ENCODE results near the gene TWSG1. TPM values are rescaled to one million over a fixed set of nuclear protein-coding genes. Genes with fewer than 3 reads are reported as not detected.

The TWSG1 gene
- polyA plus RNA-seq, 1 donor from 2014 or later = 11.5 TPM

DNA sequence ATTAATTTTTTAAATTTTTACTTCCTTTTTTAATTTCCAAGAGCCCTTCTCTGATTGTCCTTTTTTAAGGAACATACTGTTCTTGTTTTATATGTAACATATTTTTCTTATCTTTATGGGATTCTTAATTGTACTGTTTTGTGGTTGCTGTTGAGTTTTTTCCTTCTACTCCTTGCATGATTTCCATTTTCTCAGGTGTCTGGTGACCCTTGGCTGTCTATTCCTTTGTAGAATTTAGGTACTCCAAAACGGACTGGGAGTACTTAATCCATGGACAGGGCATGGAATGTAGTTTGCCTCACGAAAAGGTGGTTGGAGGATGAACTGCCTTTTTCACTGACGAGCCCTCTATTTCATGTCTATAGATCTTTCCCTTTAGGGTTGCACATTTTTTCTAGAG, 26.6 kb downstream of the TWSG1 start:
- Histone ChIP-seq H3F3A (ENCODE audit: insufficient read depth, low read length, poor library complexity, severe bottlenecking) (no peaks in the 10 kb centered on the region), H3K36me3 (ENCODE audit: insufficient read depth, low read length) (no peaks in the 10 kb centered on the region), H4K20me1 (ENCODE audit: insufficient read depth) (no peaks in the 10 kb centered on the region), H3K4me3 (ENCODE audit: low read length) (no peak overlapping the region), H3K4me2 (ENCODE audit: low read length) (no peak overlapping the region), H3K9ac (ENCODE audit: low read length) (no peak overlapping the region), H3K27ac (ENCODE audit: low read length) (no peak overlapping the region), H3K27me3 (ENCODE audit: insufficient read depth, low read depth, low read length) (no peaks in the 10 kb centered on the region), H3K9me2 (ENCODE audit: insufficient read depth, low read length) (no peaks in the 10 kb centered on the region), H2AFZ (ENCODE audit: low read depth, low read length) (no peak overlapping the region), H3K9me3 (ENCODE audit: low read length) (no peaks in the 10 kb centered on the region), H3K79me2 (replicated peaks; ENCODE audit: insufficient read depth, low read length) (no peaks in the 10 kb centered on the region)
- TF ChIP-seq POLR2AphosphoS5 (IDR thresholded peaks at IDR 0.05) (no peak), SMC3 (conservative IDR thresholded peaks at IDR 0.05; ENCODE audit: poor library complexity) (no peak), RAD21 (conservative IDR thresholded peaks at IDR 0.05) (no peak), TAF1 (IDR thresholded peaks at IDR 0.05; ENCODE audit: low read depth) (no peak), EZH2 (IDR thresholded peaks at IDR 0.05; ENCODE audit: borderline replicate concordance, insufficient read depth, low read length, poor library complexity, severe bottlenecking) (no peak), EP300 (conservative IDR thresholded peaks at IDR 0.05; ENCODE audit: poor library complexity, severe bottlenecking) (no peak), MXI1 (conservative IDR thresholded peaks at IDR 0.05; ENCODE audit: poor library complexity, severe bottlenecking) (no peak)
- TF ChIP-seq, protein P1, sequence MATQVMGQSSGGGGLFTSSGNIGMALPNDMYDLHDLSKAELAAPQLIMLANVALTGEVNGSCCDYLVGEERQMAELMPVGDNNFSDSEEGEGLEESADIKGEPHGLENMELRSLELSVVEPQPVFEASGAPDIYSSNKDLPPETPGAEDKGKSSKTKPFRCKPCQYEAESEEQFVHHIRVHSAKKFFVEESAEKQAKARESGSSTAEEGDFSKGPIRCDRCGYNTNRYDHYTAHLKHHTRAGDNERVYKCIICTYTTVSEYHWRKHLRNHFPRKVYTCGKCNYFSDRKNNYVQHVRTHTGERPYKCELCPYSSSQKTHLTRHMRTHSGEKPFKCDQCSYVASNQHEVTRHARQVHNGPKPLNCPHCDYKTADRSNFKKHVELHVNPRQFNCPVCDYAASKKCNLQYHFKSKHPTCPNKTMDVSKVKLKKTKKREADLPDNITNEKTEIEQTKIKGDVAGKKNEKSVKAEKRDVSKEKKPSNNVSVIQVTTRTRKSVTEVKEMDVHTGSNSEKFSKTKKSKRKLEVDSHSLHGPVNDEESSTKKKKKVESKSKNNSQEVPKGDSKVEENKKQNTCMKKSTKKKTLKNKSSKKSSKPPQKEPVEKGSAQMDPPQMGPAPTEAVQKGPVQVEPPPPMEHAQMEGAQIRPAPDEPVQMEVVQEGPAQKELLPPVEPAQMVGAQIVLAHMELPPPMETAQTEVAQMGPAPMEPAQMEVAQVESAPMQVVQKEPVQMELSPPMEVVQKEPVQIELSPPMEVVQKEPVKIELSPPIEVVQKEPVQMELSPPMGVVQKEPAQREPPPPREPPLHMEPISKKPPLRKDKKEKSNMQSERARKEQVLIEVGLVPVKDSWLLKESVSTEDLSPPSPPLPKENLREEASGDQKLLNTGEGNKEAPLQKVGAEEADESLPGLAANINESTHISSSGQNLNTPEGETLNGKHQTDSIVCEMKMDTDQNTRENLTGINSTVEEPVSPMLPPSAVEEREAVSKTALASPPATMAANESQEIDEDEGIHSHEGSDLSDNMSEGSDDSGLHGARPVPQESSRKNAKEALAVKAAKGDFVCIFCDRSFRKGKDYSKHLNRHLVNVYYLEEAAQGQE (IDR thresholded peaks at IDR 0.05; ENCODE audit: borderline replicate concordance) = no peak
- TF ChIP-seq, protein P2, sequence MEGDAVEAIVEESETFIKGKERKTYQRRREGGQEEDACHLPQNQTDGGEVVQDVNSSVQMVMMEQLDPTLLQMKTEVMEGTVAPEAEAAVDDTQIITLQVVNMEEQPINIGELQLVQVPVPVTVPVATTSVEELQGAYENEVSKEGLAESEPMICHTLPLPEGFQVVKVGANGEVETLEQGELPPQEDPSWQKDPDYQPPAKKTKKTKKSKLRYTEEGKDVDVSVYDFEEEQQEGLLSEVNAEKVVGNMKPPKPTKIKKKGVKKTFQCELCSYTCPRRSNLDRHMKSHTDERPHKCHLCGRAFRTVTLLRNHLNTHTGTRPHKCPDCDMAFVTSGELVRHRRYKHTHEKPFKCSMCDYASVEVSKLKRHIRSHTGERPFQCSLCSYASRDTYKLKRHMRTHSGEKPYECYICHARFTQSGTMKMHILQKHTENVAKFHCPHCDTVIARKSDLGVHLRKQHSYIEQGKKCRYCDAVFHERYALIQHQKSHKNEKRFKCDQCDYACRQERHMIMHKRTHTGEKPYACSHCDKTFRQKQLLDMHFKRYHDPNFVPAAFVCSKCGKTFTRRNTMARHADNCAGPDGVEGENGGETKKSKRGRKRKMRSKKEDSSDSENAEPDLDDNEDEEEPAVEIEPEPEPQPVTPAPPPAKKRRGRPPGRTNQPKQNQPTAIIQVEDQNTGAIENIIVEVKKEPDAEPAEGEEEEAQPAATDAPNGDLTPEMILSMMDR (IDR thresholded peaks at IDR 0.05; ENCODE audit: poor library complexity, severe bottlenecking) = no peak

- Histone ChIP-seq H3K36me3 (ENCODE audit: insufficient read depth, low read length) (no peaks in the 10 kb centered on the region), H3K9me3 (ENCODE audit: low read length) (no peaks in the 10 kb centered on the region), H3F3A (ENCODE audit: insufficient read depth, low read length, poor library complexity, severe bottlenecking) (no peaks in the 10 kb centered on the region), H3K4me3 (ENCODE audit: low read length) (no peak overlapping the region), H3K4me2 (ENCODE audit: low read length) (no peak overlapping the region), H4K20me1 (ENCODE audit: insufficient read depth) (no peaks in the 10 kb centered on the region), H3K79me2 (replicated peaks; ENCODE audit: insufficient read depth, low read length) (no peaks in the 10 kb centered on the region), H3K27me3 (ENCODE audit: insufficient read depth, low read depth, low read length) (no peaks in the 10 kb centered on the region), H3K27ac (ENCODE audit: low read length) (no peak overlapping the region), H3K9ac (ENCODE audit: low read length) (no peak overlapping the region), H3K9me2 (ENCODE audit: insufficient read depth, low read length) (no peaks in the 10 kb centered on the region), H2AFZ (ENCODE audit: low read depth, low read length) (no peak overlapping the region)
- TF ChIP-seq, protein P1 (IDR thresholded peaks at IDR 0.05; ENCODE audit: borderline replicate concordance) = no peak
- TF ChIP-seq MXI1 (conservative IDR thresholded peaks at IDR 0.05; ENCODE audit: poor library complexity, severe bottlenecking) (no peak), EZH2 (IDR thresholded peaks at IDR 0.05; ENCODE audit: borderline replicate concordance, insufficient read depth, low read length, poor library complexity, severe bottlenecking) (no peak), SMC3 (conservative IDR thresholded peaks at IDR 0.05; ENCODE audit: poor library complexity) (no peak), POLR2AphosphoS5 (IDR thresholded peaks at IDR 0.05) (no peak), TAF1 (IDR thresholded peaks at IDR 0.05; ENCODE audit: low read depth) (no peak), EP300 (conservative IDR thresholded peaks at IDR 0.05; ENCODE audit: poor library complexity, severe bottlenecking) (no peak), RAD21 (conservative IDR thresholded peaks at IDR 0.05) (no peak)
- TF ChIP-seq, protein P2 (IDR thresholded peaks at IDR 0.05; ENCODE audit: poor library complexity, severe bottlenecking) = no peak
Measured at GRCh38 chr18:9362869-9363268, 28.3 kb downstream of the TWSG1 start.

All from neural cell (in vitro differentiated cells).